HEK293T (cell line): ENCODE measurements around the gene ULBP2.

ENCODE experiments used
- CTCF ChIA-PET: fragments of 350-600 bp; formaldehyde crosslinking; extraction: SDS; loops from one replicate; lab custom pipeline; 2021; ENCODE audit warnings: antibody characterized with exemption, inconsistent platforms; lab: Yijun Ruan, JAX
- POLR2A ChIA-PET: fragments of 350-600 bp; formaldehyde crosslinking; extraction: SDS; loops from one replicate; lab custom pipeline; 2020; ENCODE audit warnings: antibody characterized with exemption, inconsistent platforms; lab: Yijun Ruan, JAX
- DNase-seq: peaks from one replicate; pipeline ENCODE4 v3.0.0; 2012; ENCODE audit warnings: mixed read lengths; ENCODE audit errors: extremely low spot score
- ARNT ChIP-seq: fragments of 450-650 bp; IDR thresholded peaks from 2 replicates; pipeline ENCODE4 v1.6.1; 2017; ENCODE audit warnings: mild to moderate bottlenecking
- BHLHE40 ChIP-seq: fragments of 450-650 bp; IDR thresholded peaks from 2 replicates; pipeline ENCODE4 v1.6.1; 2016; ENCODE audit warnings: mild to moderate bottlenecking, moderate library complexity, borderline replicate concordance
- CTBP1 ChIP-seq: fragments of 450-650 bp; IDR thresholded peaks from 2 replicates; pipeline ENCODE4 v1.6.1; 2016; ENCODE audit warnings: borderline replicate concordance
- ELF4 ChIP-seq: fragments of 450-650 bp; IDR thresholded peaks from 2 replicates; pipeline ENCODE4 v1.6.1; 2017; ENCODE audit warnings: antibody characterized with exemption
- FOXA1 ChIP-seq: fragments of 450-650 bp; IDR thresholded peaks from 2 replicates; pipeline ENCODE4 v1.6.1; 2016; ENCODE audit warnings: mild to moderate bottlenecking
- FOXK2 ChIP-seq: fragments of 450-650 bp; IDR thresholded peaks from 2 replicates; pipeline ENCODE4 v1.6.1; 2016; ENCODE audit warnings: mild to moderate bottlenecking
- FOXM1 ChIP-seq: fragments of 450-650 bp; IDR thresholded peaks from 2 replicates; pipeline ENCODE4 v1.6.1; 2017; ENCODE audit warnings: mild to moderate bottlenecking, borderline replicate concordance
- HDGF ChIP-seq: fragments of 450-650 bp; IDR thresholded peaks from 2 replicates; pipeline ENCODE4 v1.6.1; 2017; ENCODE audit warnings: antibody characterized with exemption, borderline replicate concordance
- L3MBTL2 ChIP-seq: fragments of 450-650 bp; conservative IDR thresholded peaks from 2 replicates; pipeline ENCODE4 v1.6.1; 2016; ENCODE audit warnings: mild to moderate bottlenecking
- LEF1 ChIP-seq: fragments of 450-650 bp; IDR thresholded peaks from 2 replicates; pipeline ENCODE4 v1.6.1; 2017; ENCODE audit warnings: mild to moderate bottlenecking, borderline replicate concordance
- NFRKB ChIP-seq: fragments of 450-650 bp; IDR thresholded peaks from 2 replicates; pipeline ENCODE4 v1.6.1; 2016; ENCODE audit warnings: mild to moderate bottlenecking, moderate library complexity
- SP1 ChIP-seq: fragments of 450-650 bp; IDR thresholded peaks from 2 replicates; pipeline ENCODE4 v1.6.1; 2017
- SUZ12 ChIP-seq: fragments of 450-650 bp; IDR thresholded peaks from 2 replicates; pipeline ENCODE4 v1.6.1; 2016; ENCODE audit warnings: mild to moderate bottlenecking
- TARDBP ChIP-seq: fragments of 450-650 bp; IDR thresholded peaks from 2 replicates; pipeline ENCODE4 v1.6.1; 2016
- ZNF384 ChIP-seq: fragments of 450-650 bp; IDR thresholded peaks from 2 replicates; pipeline ENCODE4 v1.6.1; 2016
- TF ChIP-seq, protein P1 (sequence below): fragments of 450-650 bp; IDR thresholded peaks from 2 replicates; pipeline ENCODE4 v1.6.1; 2016

The ULBP2 gene

DNA sequence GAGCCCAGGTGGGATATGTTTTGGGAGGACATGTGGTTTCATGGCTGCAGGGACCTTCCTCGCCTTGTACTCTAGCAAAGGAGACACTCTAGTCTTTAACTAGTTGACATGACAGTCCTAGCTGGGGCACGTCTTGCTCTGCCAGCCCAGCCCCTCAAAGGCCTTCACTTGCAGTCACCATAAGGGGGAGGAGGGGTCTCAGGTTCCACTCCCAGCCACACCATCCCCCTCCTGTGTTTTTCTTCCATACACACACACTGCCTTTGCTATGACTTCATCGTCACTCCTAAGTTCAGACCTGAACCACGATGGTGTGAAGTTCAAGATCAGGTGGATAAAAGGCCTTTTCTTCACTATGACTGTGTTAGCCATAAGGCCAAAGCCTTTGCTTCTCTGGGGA, 35.4 kb downstream of the ULBP2 start:
- DNase-seq: no peak
- POLR2A ChIA-PET: no interaction called here
- CTCF ChIA-PET: no interaction called here
- TF ChIP-seq HDGF (no peak), SP1 (no peak), LEF1 (no peak), ZNF384 (no peak), FOXA1 (no peak), NFRKB (no peak)
- TF ChIP-seq, protein P1, sequence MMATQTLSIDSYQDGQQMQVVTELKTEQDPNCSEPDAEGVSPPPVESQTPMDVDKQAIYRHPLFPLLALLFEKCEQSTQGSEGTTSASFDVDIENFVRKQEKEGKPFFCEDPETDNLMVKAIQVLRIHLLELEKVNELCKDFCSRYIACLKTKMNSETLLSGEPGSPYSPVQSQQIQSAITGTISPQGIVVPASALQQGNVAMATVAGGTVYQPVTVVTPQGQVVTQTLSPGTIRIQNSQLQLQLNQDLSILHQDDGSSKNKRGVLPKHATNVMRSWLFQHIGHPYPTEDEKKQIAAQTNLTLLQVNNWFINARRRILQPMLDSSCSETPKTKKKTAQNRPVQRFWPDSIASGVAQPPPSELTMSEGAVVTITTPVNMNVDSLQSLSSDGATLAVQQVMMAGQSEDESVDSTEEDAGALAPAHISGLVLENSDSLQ: no peak

DNA sequence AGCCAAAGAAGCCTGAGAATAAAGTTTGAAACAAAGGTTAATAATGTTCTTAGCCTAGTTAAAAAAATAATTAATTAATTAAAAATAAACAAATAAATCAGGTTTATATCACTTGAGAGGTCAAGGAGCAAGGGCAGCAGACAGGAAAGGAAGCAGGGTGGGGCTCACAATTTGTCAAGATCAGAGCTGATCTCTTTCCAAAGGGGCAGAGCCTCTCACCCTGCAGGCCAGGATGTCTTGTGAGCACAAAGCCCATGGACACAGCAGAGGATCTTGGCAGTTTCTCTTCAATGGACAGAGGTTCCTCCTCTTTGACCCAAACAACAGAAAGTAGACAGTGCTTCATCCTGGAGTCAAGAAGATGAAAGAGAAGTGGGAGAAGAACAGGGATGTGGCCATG, 36.8 kb downstream of the ULBP2 start:
- ChIA-PET POLR2A (no interaction called here), CTCF (no interaction called here)
- no peak for TF ChIP-seq FOXA1
- TF ChIP-seq, protein P1: no peak
- TF ChIP-seq LEF1: no peak

DNA sequence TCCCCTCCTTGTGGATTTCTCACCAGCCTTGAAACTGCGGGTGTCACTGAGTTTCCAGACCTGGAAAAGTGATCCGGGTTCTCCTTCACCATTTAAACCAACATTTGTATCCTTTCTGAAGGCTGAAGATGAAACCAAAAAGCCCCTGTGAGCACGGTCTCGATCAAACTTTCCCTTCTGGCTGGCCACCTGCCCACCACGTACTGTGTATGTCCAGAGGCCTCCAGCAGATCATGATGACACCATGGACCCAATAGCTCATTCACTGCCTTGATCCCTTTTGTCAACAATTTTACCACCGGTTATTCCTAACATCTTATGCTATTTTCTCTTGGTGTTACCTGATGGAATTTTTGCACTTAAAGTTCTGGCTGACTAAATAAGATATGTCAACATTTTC, 37.5 kb downstream of the ULBP2 start:
- POLR2A ChIA-PET: no interaction called here
- DNase-seq: no peak
- TF ChIP-seq HDGF (no peak), ELF4 (no peak), LEF1 (no peak), NFRKB (no peak)
- CTCF ChIA-PET: no interaction called here

More for the DNA sequence above, 36.8 kb downstream of the ULBP2 start:
- DNase-seq: no peak

DNA sequence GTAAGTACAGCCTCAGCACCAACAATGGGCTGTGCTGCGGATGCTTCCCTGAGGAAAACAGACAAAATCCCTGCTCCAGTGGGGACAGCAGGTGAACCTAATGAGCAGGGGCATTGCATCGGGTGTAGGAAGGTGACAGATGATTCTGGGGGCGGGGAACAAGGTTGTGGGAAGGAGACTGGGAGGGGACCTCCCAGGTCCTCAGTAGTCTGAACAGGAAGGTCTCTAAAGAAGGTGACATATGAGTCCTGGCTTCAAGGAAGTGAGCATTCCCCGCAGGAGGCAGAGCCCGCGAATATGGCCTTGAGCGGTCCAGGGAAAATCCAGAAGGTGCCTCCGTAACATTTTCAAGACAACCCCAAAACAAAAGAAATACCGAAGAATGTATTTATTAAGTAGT, 41.3 kb downstream of the ULBP2 start:
- TF ChIP-seq NFRKB (no peak), L3MBTL2 (no peak), BHLHE40 (no peak), HDGF (no peak), LEF1 (no peak), FOXA1 (no peak), FOXM1 (no peak), ELF4 (no peak), ZNF384 (no peak)
- CTCF ChIA-PET: no interaction called here
- DNase-seq: no peak
- POLR2A ChIA-PET: no interaction called here

DNA sequence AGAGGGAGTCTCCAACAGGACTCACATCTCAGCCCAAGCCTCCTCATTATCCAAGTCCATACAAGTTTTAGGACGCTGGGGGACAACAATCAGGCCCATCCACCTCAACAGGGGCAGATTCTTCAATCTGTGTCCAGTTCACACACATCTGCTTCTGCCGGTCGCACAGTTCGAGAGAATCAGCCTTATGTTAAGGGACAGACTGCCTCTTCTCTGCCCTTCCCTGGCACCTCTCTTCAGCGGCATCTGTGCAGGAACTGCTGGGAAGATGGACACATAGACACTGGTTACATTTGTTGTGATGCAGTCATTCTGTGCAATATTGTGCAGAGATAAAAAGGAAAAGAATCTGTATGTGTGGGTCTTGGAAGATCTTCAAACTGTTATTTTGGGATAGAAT, 43.0 kb downstream of the ULBP2 start:
- TF ChIP-seq TARDBP: no peak
- no peak for TF ChIP-seq SP1
- TF ChIP-seq ELF4: no peak
- TF ChIP-seq LEF1: no peak
- TF ChIP-seq CTBP1: no peak
- no peak for TF ChIP-seq HDGF
- no peak for TF ChIP-seq FOXM1
- no peak for TF ChIP-seq BHLHE40
- no peak for DNase-seq
- POLR2A ChIA-PET: no interaction called here
- CTCF ChIA-PET: no interaction called here

DNA sequence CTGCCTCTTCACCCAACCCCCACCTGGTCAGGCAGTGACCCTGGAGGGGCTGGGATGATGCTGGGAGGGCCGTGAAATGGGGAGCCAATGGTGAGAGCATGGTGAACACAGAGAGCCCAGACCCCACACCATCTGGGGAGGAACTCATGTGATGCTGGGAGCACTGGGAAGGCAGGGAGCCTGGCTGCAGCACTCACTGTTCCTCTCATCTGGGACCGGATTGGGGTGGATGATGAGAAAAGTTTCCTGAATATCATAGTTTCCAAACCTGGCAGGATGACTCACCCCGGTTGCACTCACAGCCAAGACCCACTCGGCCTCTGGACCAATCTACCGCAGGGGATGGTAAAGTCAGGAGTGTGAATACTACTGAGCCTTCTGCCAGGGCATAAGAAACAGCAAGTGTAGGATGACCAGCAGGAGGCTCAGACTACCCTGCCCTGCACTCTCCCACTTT, 43.7 kb downstream of the ULBP2 start:
- CTCF ChIA-PET: no interaction called here
- no peak for DNase-seq
- POLR2A ChIA-PET: no interaction called here
- TF ChIP-seq CTBP1 (no peak), L3MBTL2 (no peak), FOXA1 (no peak), NFRKB (no peak), FOXK2 (no peak), HDGF (no peak), ARNT (no peak), FOXM1 (no peak), SUZ12 (no peak), TARDBP (no peak), BHLHE40 (no peak), LEF1 (no peak), ELF4 (no peak), SP1 (no peak)
- TF ChIP-seq, protein P1: no peak

DNA sequence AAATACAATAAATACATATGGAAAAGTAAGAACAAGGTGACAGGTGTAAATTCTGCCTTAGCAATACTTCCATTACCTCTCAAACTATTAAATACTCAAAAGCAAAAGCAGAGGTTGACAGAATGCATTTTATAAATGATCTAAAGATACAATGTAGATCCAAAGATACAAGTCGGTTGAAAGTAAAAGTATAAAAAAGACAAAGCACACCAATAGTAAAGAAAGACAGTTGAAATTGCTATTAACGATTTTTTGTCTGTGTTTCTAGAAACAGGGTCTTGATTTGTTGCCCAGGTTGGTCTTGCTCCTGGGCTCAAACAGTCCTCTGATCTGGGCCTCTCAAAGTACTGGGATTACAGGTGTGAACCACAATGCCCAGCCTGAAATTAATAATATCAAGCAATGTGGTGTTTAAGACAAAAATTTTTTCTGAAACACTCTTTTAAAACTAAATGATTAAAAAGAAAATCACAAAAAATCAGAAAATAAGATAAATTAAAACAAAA, 45.8 kb downstream of the ULBP2 start:
- POLR2A ChIA-PET: no interaction called here
- DNase-seq: no peak
- TF ChIP-seq FOXM1 (no peak), TARDBP (no peak), L3MBTL2 (no peak), ZNF384 (no peak), BHLHE40 (no peak), NFRKB (no peak), LEF1 (no peak), CTBP1 (no peak), FOXK2 (no peak), HDGF (no peak), ELF4 (no peak), SP1 (no peak), FOXA1 (no peak), SUZ12 (no peak), ARNT (no peak)
- TF ChIP-seq, protein P1: no peak
- CTCF ChIA-PET: no interaction called here
